ENCODE results near the gene POU6F2.

GRCh38 chr7:39164887-39165286, 187.2 kb downstream of the POU6F2 start:
- TF ChIP-seq SIN3A (IDR thresholded peaks at IDR 0.05; ENCODE audit: low read depth) (no peak), YY1 (IDR thresholded peaks at IDR 0.05; ENCODE audit: extremely low read depth, insufficient replicate concordance, low read depth, low read length) (no peak), POLR2AphosphoS5 (IDR thresholded peaks at IDR 0.05; ENCODE audit: low read depth, low read length) (no peak), EZH2 (IDR thresholded peaks at IDR 0.05) (no peak), EGR1 (IDR thresholded peaks at IDR 0.05; ENCODE audit: low read depth) (no peak)
- TF ChIP-seq, protein P1, sequence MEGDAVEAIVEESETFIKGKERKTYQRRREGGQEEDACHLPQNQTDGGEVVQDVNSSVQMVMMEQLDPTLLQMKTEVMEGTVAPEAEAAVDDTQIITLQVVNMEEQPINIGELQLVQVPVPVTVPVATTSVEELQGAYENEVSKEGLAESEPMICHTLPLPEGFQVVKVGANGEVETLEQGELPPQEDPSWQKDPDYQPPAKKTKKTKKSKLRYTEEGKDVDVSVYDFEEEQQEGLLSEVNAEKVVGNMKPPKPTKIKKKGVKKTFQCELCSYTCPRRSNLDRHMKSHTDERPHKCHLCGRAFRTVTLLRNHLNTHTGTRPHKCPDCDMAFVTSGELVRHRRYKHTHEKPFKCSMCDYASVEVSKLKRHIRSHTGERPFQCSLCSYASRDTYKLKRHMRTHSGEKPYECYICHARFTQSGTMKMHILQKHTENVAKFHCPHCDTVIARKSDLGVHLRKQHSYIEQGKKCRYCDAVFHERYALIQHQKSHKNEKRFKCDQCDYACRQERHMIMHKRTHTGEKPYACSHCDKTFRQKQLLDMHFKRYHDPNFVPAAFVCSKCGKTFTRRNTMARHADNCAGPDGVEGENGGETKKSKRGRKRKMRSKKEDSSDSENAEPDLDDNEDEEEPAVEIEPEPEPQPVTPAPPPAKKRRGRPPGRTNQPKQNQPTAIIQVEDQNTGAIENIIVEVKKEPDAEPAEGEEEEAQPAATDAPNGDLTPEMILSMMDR (IDR thresholded peaks at IDR 0.05 in 2 of 3, conservative IDR thresholded peaks at IDR 0.05 in 1 of 3; ENCODE audit: borderline replicate concordance in 1 of 3, insufficient read depth in 1 of 3, low read depth in 2 of 3, low read length in 2 of 3), result no peak
